Endothelial cell of umbilical vein (primary cell): ENCODE data around the gene TRAK1. TPM values are rescaled to one million over a fixed set of nuclear protein-coding genes. Genes with fewer than 3 reads are reported as not detected.

Experiments used
- BruUV-seq: library from RNA; stranded (reverse); fragments of 400-500 nt; replicated peaks from 2 replicates; lab custom pipeline; 2021; lab: Mats Ljungman, UMichigan
- CTCF ChIA-PET: fragments of 300-600, 350-600 bp; sonication (Branson Sonifier 250); formaldehyde crosslinking; loops from one replicate; lab custom pipeline; 2021; ENCODE audit warnings: antibody characterized with exemption, inconsistent platforms; lab: Charles Lee
- POLR2A ChIA-PET: fragments of 300-600, 350-600 bp; sonication (Branson Sonifier 250); formaldehyde crosslinking; loops from one replicate; lab custom pipeline; 2021; ENCODE audit warnings: antibody characterized with exemption, inconsistent platforms; lab: Charles Lee
- DNase-seq: peaks from one replicate; pipeline ENCODE4 v3.0.0-alpha.2; 2011; ENCODE audit warnings: low read depth, low spot score
- FAIRE-seq: peaks from 2 replicates; lab custom pipeline; 2011; peaks lifted over from hg19 to GRCh38; lab: Jason Lieb, UNC
- H2AFZ ChIP-seq: 2 replicates; pipeline ENCODE4 v1.6.0; 2012; ENCODE audit warnings: low read depth, low read length, control low read depth, inconsistent platforms
- H3K27ac ChIP-seq: 2 replicates; pipeline ENCODE4 v1.5.1; 2011; ENCODE audit warnings: low read depth, mild to moderate bottlenecking, control low read depth, low read length, moderate library complexity; ENCODE audit not compliant: insufficient read depth
- H3K27me3 ChIP-seq, 2 experiments: 2 replicates each; pipeline versions ENCODE4 v1.6.0 to v1.6.1; 2011; ENCODE audit warnings: low read length in 2 of 2, mixed read lengths in 1 of 2; ENCODE audit not compliant: control insufficient read depth in 2 of 2, insufficient read depth in 2 of 2
- H3K36me3 ChIP-seq, 2 experiments: 2 replicates in 1 of 2; 3 replicates in 1 of 2; pipeline ENCODE4 v1.5.1; 2011; ENCODE audit warnings: low read length in 2 of 2, mild to moderate bottlenecking in 1 of 2, moderate library complexity in 1 of 2; ENCODE audit not compliant: control insufficient read depth in 2 of 2, insufficient read depth in 2 of 2; ENCODE audit errors: extremely low read depth in 1 of 2
- H3K4me1 ChIP-seq: 3 replicates; pipeline ENCODE4 v1.5.1; 2011; ENCODE audit warnings: mild to moderate bottlenecking, low read length; ENCODE audit not compliant: control insufficient read depth, insufficient read depth; ENCODE audit errors: extremely low read depth
- H3K4me2 ChIP-seq: 2 replicates; pipeline ENCODE4 v1.6.1; 2011; ENCODE audit warnings: low read length, control low read depth, mixed read lengths; ENCODE audit not compliant: insufficient read depth
- H3K4me3 ChIP-seq, 3 experiments: fragments of 200-600 bp in 1 of 3; sonication (generic), shearing (Covaris generic) in 1 of 3; replicated peaks in 1 of 3; 2 replicates each; pipeline ENCODE4 v1.5.1; 2011 to 2016; ENCODE audit warnings: control low read depth in 3 of 3, low read length in 3 of 3, mild to moderate bottlenecking in 2 of 3, inconsistent platforms in 1 of 3, low read depth in 1 of 3, moderate library complexity in 1 of 3; ENCODE audit not compliant: insufficient read depth in 1 of 3
- H3K79me2 ChIP-seq: 2 replicates; pipeline ENCODE4 v1.6.0; 2012; ENCODE audit warnings: low read length, inconsistent platforms; ENCODE audit not compliant: control insufficient read depth, insufficient read depth
- H3K9ac ChIP-seq: replicated peaks from 2 replicates; pipeline ENCODE3; 2011; ENCODE audit warnings: low read length, control low read depth; ENCODE audit not compliant: insufficient read depth; ENCODE audit errors: extremely low read depth
- H3K9me1 ChIP-seq: replicated peaks from 3 replicates; pipeline ENCODE4 v1.6.0; 2011; ENCODE audit warnings: mild to moderate bottlenecking, low read length; ENCODE audit not compliant: control insufficient read depth, insufficient read depth; ENCODE audit errors: extremely low read depth
- H3K9me3 ChIP-seq: replicated peaks from 2 replicates; pipeline ENCODE4 v1.5.1; 2012; ENCODE audit warnings: low read length, inconsistent platforms; ENCODE audit not compliant: control insufficient read depth, insufficient read depth
- H4K20me1 ChIP-seq: replicated peaks from 2 replicates; pipeline ENCODE3; 2011; ENCODE audit warnings: mild to moderate bottlenecking, low read length; ENCODE audit not compliant: control insufficient read depth, insufficient read depth; ENCODE audit errors: extremely low read depth
- CTCF ChIP-seq, 2 donors: IDR thresholded peaks; 1 replicate in 1 of 2; 2 replicates in 1 of 2; pipeline ENCODE4 v1.5.1; 2011; ENCODE audit warnings: low read length in 2 of 2, mild to moderate bottlenecking in 2 of 2, moderate library complexity in 2 of 2, control low read depth in 1 of 2, inconsistent platforms in 1 of 2, low read depth in 1 of 2; ENCODE audit not compliant: insufficient read depth in 1 of 2; ENCODE audit errors: extremely low read depth in 1 of 2
- FOS ChIP-seq: IDR thresholded peaks from 2 replicates; pipeline ENCODE4 v1.6.1; 2011; ENCODE audit warnings: mild to moderate bottlenecking, low read length, moderate library complexity, borderline replicate concordance; ENCODE audit not compliant: insufficient read depth
- GATA2 ChIP-seq: IDR thresholded peaks from 2 replicates; pipeline ENCODE4 v1.7.0; 2011; ENCODE audit warnings: low read depth, mild to moderate bottlenecking, moderate library complexity, mixed read lengths, low read length; ENCODE audit not compliant: insufficient read length, insufficient read depth
- JUN ChIP-seq: IDR thresholded peaks from 2 replicates; pipeline ENCODE4 v1.6.1; 2011; ENCODE audit warnings: borderline replicate concordance, low read depth; ENCODE audit not compliant: insufficient read length, insufficient read depth
- MYC ChIP-seq: IDR thresholded peaks from one replicate; pipeline ENCODE4 v1.6.1; 2011; ENCODE audit warnings: mild to moderate bottlenecking, low read depth, low read length
- POLR2A ChIP-seq: IDR thresholded peaks from 2 replicates; pipeline ENCODE4 v1.6.1; 2012; ENCODE audit warnings: low read depth, mild to moderate bottlenecking, control low read depth, low read length
- POLR2AphosphoS5 ChIP-seq: IDR thresholded peaks from 2 replicates; pipeline ENCODE4 v1.6.1; 2012; ENCODE audit warnings: low read depth, mild to moderate bottlenecking, control low read depth, low read length, moderate library complexity; ENCODE audit not compliant: insufficient read depth
- dilution Hi-C: fragments of 300-500 bp; cut with MboI; formaldehyde crosslinking; loops from one replicate; pipeline ENCODE4 v1.15.0; 2019; ENCODE audit warnings: low sequenced_read_pairs; ENCODE audit not compliant: extremely low pct_ligation_motif_present
- intact Hi-C: fragments of 100-400 bp; cut with micrococcal nuclease; formaldehyde crosslinking; loops from one replicate; pipeline ENCODE4 v1.10.0; 2022
- polyA plus RNA-seq, 4 experiments: library from polyadenylated mRNA; depleted of rRNA in 3 of 4; stranded (reverse) in 3 of 4; unstranded in 1 of 4; fragments of >200 nt; gene quantifications; 2 replicates each; pipeline versions ENCODE4 v1.2.1 to v1.2.3, GENCODE V29; 2011 to 2012; ENCODE audit warnings: missing spikeins in 1 of 4
- total RNA-seq: library from RNA; stranded (reverse); gene quantifications from 2 replicates; pipeline ENCODE4 v1.2.3, GENCODE V29; 2021
- TF ChIP-seq, protein P1 (sequence below): IDR thresholded peaks from 2 replicates; pipeline ENCODE4 v1.6.1; 2011; ENCODE audit not compliant: insufficient read depth, insufficient read length

The TRAK1 gene
- total and polyA plus RNA-seq, 2 donors (not counting 3 experiments of a cell fraction or from before 2014, with no cell fraction given), result 38.5 to 59.6 TPM

DNA sequence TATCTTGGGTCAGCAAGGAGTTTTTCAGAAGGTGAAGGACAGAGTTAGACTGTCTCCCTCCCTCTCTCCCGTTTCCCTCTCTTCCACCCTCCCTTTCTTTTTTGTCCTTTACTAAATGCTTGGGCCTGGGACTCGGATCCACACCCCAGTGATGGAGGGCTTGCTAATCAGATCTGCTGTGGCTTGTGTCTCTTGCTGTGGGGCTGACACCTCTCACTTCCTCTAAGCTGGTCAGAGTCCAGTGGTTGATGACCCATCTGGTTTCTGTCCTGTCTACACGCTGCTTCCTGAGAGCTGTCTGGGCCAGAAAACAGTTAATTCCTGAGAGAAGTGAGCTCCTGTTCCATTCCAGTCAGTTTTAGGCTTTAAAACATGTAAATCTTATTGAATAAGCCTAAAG lies 849 bp downstream of the TRAK1 start:
- Histone ChIP-seq H3K4me1 (peaks cover 3% of the 10 kb centered on the region), H3K4me3 (no peak overlapping the region), H3K9me3 (no peaks in the 10 kb centered on the region), H3K4me2 (no peak overlapping the region), H4K20me1 (no peaks in the 10 kb centered on the region), H3K27ac (no peak overlapping the region), H3K79me2 (no peaks in the 10 kb centered on the region), H3K27me3 (no peaks in the 10 kb centered on the region), H3K9me1 (no peaks in the 10 kb centered on the region), H3K36me3 (peaks cover 0 to 28% of the 10 kb centered on the region in 2 experiments), H2AFZ (no peak overlapping the region), H3K9ac (no peak overlapping the region)
- intact Hi-C loops (no loop called here), dilution Hi-C loops (no loop called here)
- TF ChIP-seq POLR2AphosphoS5 (no peak), MYC (no peak)
- TF ChIP-seq, protein P1, sequence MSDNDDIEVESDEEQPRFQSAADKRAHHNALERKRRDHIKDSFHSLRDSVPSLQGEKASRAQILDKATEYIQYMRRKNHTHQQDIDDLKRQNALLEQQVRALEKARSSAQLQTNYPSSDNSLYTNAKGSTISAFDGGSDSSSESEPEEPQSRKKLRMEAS, result no peak
- DNase-seq, result no peak
- no TSS peak for BruUV-seq
- ChIA-PET CTCF (interaction anchor here (1.4 kb wide), 1 partner anchor 9 kb away, joined by 4 read pairs; no protein-coding TSS in a partner anchor), POLR2A (no interaction called here)
- FAIRE-seq, result no peak

GRCh38 chr3:42094128-42094527 lies 3.0 kb downstream of the TRAK1 start:
- no peak for DNase-seq
- Histone ChIP-seq H3K4me2 (no peak overlapping the region), H3K27me3 (no peaks in the 10 kb centered on the region), H3K27ac (no peak overlapping the region), H3K9me3 (no peaks in the 10 kb centered on the region), H3K9me1 (no peaks in the 10 kb centered on the region), H2AFZ (no peak overlapping the region), H4K20me1 (no peaks in the 10 kb centered on the region), H3K79me2 (peaks cover 3% of the 10 kb centered on the region), H3K36me3 (peaks cover 0 to 12% of the 10 kb centered on the region in 2 experiments), H3K4me3 (no peak overlapping the region), H3K9ac (no peak overlapping the region), H3K4me1 (peaks cover 20% of the 10 kb centered on the region)
- TF ChIP-seq MYC, result no peak
- TF ChIP-seq POLR2AphosphoS5, result no peak
- TF ChIP-seq GATA2, result no peak
- no peak for TF ChIP-seq FOS
- no peak for TF ChIP-seq CTCF (IDR thresholded peaks at IDR 0.05; ENCODE audit: extremely low read depth in 1 of 2, insufficient read depth in 1 of 2, low read depth in 1 of 2, low read length in 2 of 2)
- TF ChIP-seq POLR2A, result no peak
- no peak for TF ChIP-seq JUN
- TF ChIP-seq, protein P1, result no peak
- ChIA-PET CTCF (interaction anchor here (1.1 kb wide), 1 partner anchor 15 kb away, joined by 3 read pairs; no protein-coding TSS in a partner anchor), POLR2A (no interaction called here)
- intact Hi-C loops (no loop called here), dilution Hi-C loops (no loop called here)
- no TSS peak for BruUV-seq
- FAIRE-seq, result no peak
